ENCODE measurements around the gene ERC2. TPM values are rescaled to one million over a fixed set of nuclear protein-coding genes. Genes with fewer than 3 reads are reported as not detected.

Gene ERC2
- total and polyA plus RNA-seq, 2 of the 8 experiments (the other 6 are each of a cell fraction or from before 2014, with no cell fraction given) = 16.4 to 22.8 TPM

DNA sequence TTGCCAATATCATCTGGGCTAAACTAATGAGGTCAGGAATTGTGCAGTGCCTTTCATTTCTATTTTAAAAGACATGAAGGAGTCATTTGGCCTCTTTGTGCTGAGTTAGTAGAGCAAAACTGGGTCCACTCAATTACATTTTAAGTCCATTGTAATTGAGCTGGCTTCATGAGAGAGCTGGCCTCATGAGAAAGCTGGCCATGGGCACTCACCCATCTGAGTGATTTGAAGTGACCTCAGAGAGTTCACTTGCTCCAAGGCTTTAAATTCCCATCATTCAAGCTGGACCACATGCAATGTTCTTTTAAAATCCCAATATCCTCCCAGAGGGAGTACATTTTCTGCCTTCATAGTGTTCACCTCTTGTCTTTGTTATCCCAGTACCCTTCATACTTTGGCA is 645.3 kb downstream of the ERC2 start:
- Histone ChIP-seq H4K5ac (ENCODE audit: insufficient read length, low read depth, low read length) (no peak overlapping the region), H2AK5ac (ENCODE audit: low read depth, low read length) (no peak overlapping the region), H2BK12ac (ENCODE audit: low read depth, low read length) (no peak overlapping the region), H3K4me1 (replicated peaks in 1 of 4; ENCODE audit: control insufficient read depth in 3 of 4, insufficient read depth in 4 of 4, low read length in 3 of 4) (no peaks in the 10 kb centered on the region), H2BK5ac (ENCODE audit: low read depth, low read length) (no peak overlapping the region), H3K4ac (replicated peaks; ENCODE audit: insufficient read length, low read depth, low read length) (no peak overlapping the region), H3K18ac (ENCODE audit: extremely low read depth, low read length) (no peak overlapping the region), H4K8ac (ENCODE audit: extremely low read depth, insufficient read depth, low read length) (no peak overlapping the region), H3K14ac (ENCODE audit: insufficient read length) (no peak overlapping the region), H2BK20ac (ENCODE audit: low read length) (no peak overlapping the region), H3K4me3 (ENCODE audit: extremely low read depth in 1 of 4, insufficient read depth in 2 of 4, low read depth in 3 of 4, low read length in 4 of 4) (no peak overlapping the region), H4K91ac (replicated peaks; ENCODE audit: insufficient read length, low read length) (no peak overlapping the region), H3K79me2 (ENCODE audit: control insufficient read depth in 1 of 2, insufficient read depth in 2 of 2, low read length in 2 of 2) (no peaks in the 10 kb centered on the region), H3K9ac (replicated peaks in 1 of 4; ENCODE audit: extremely low read depth in 1 of 4, low read depth in 3 of 4, low read length in 3 of 4) (no peak overlapping the region), H4K20me1 (replicated peaks in 1 of 2; ENCODE audit: control insufficient read depth in 1 of 2, insufficient read depth in 2 of 2, low read length in 2 of 2) (no peaks in the 10 kb centered on the region), H2AFZ (ENCODE audit: low read length) (no peak overlapping the region), H3K36me3 (ENCODE audit: control insufficient read depth in 2 of 4, insufficient read depth in 4 of 4, low read length in 3 of 4) (no peaks in the 10 kb centered on the region), H3K4me2 (ENCODE audit: insufficient read depth in 1 of 2, low read depth in 2 of 2, low read length in 2 of 2) (no peak overlapping the region), H3K23me2 (ENCODE audit: low read depth, low read length) (no peaks in the 10 kb centered on the region), H3K27me3 (replicated peaks in 1 of 4; ENCODE audit: control insufficient read depth in 3 of 4, extremely low read depth in 1 of 4, insufficient read depth in 3 of 4, low read length in 3 of 4) (no peaks in the 10 kb centered on the region), H3K79me1 (ENCODE audit: low read depth, low read length) (no peaks in the 10 kb centered on the region), H2BK120ac (replicated peaks; ENCODE audit: low read depth, low read length) (no peak overlapping the region), H3K56ac (replicated peaks; ENCODE audit: insufficient read length, low read depth, low read length) (no peak overlapping the region), H3K23ac (ENCODE audit: insufficient read length) (no peak overlapping the region), H3K27ac (ENCODE audit: low read depth, low read length) (no peak overlapping the region), H2BK15ac (ENCODE audit: low read length) (no peak overlapping the region), H3K9me3 (ENCODE audit: insufficient read depth in 2 of 2, low read depth in 1 of 2, low read length in 1 of 2) (no peaks in the 10 kb centered on the region)
- ChIA-PET POLR2A (ENCODE audit: partially characterized antibody) (no interaction called here), CTCF (ENCODE audit: partially characterized antibody) (interaction anchor here (0.6 kb wide), 1 partner anchor 389 kb away, joined by 3 read pairs; no protein-coding TSS in a partner anchor)
- DNase-seq (ENCODE audit: low read depth in 1 of 2, low spot score in 2 of 2) (no peak), FAIRE-seq (no peak)
- TF ChIP-seq, protein P1, sequence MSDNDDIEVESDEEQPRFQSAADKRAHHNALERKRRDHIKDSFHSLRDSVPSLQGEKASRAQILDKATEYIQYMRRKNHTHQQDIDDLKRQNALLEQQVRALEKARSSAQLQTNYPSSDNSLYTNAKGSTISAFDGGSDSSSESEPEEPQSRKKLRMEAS (IDR thresholded peaks at IDR 0.05) = no peak
- TF ChIP-seq, protein P2, sequence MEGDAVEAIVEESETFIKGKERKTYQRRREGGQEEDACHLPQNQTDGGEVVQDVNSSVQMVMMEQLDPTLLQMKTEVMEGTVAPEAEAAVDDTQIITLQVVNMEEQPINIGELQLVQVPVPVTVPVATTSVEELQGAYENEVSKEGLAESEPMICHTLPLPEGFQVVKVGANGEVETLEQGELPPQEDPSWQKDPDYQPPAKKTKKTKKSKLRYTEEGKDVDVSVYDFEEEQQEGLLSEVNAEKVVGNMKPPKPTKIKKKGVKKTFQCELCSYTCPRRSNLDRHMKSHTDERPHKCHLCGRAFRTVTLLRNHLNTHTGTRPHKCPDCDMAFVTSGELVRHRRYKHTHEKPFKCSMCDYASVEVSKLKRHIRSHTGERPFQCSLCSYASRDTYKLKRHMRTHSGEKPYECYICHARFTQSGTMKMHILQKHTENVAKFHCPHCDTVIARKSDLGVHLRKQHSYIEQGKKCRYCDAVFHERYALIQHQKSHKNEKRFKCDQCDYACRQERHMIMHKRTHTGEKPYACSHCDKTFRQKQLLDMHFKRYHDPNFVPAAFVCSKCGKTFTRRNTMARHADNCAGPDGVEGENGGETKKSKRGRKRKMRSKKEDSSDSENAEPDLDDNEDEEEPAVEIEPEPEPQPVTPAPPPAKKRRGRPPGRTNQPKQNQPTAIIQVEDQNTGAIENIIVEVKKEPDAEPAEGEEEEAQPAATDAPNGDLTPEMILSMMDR (IDR thresholded peaks at IDR 0.05; ENCODE audit: control extremely low read depth in 1 of 3, insufficient read depth in 1 of 3, low read depth in 1 of 3, low read length in 3 of 3) = no peak
- no peak for TF ChIP-seq EP300 (IDR thresholded peaks at IDR 0.05; ENCODE audit: borderline replicate concordance in 1 of 2, low read depth in 2 of 2, low read length in 2 of 2)

Data from H1 (cell line).